Endometrium (tissue), 2 donors: ENCODE data around the gene MEX3A.

Experiments
- FAIRE-seq: peaks from 2 replicates; lab custom pipeline; 2012; peaks lifted over from hg19 to GRCh38; lab: Jason Lieb, UNC
- donor health status: control.
- donor health status: control.

Gene MEX3A

GRCh38 chr1:156102633-156103511 lies 20.6 kb upstream of the MEX3A start:
- FAIRE-seq, result no peak

- FAIRE-seq, result no peak
Measured at GRCh38 chr1:156101880-156102279, 19.6 kb upstream of the MEX3A start.

GRCh38 chr1:156100205-156100995 lies 18.1 kb upstream of the MEX3A start:
- no peak for FAIRE-seq

- FAIRE-seq, result no peak
Measured at GRCh38 chr1:156099282-156099681, 17.0 kb upstream of the MEX3A start.

GRCh38 chr1:156098784-156099183 lies 16.5 kb upstream of the MEX3A start:
- no peak for FAIRE-seq

- no peak for FAIRE-seq
Measured at GRCh38 chr1:156097499-156098178, 15.4 kb upstream of the MEX3A start.

- no peak for FAIRE-seq
Measured at GRCh38 chr1:156096640-156097391, 14.6 kb upstream of the MEX3A start.

GRCh38 chr1:156095906-156096508 lies 13.7 kb upstream of the MEX3A start:
- FAIRE-seq, result no peak

- FAIRE-seq, result no peak
Measured at GRCh38 chr1:156091610-156092009, 9.3 kb upstream of the MEX3A start.

GRCh38 chr1:156090840-156091188 lies 8.5 kb upstream of the MEX3A start:
- no peak for FAIRE-seq

GRCh38 chr1:156090138-156090839 lies 8.0 kb upstream of the MEX3A start:
- FAIRE-seq, result no peak

- no peak for FAIRE-seq
Measured at GRCh38 chr1:156089704-156090103, 7.4 kb upstream of the MEX3A start.

GRCh38 chr1:156086256-156086662 lies 4.0 kb upstream of the MEX3A start:
- FAIRE-seq, result no peak

GRCh38 chr1:156083800-156084790 lies 1.8 kb upstream of the MEX3A start:
- FAIRE-seq, result no peak

- FAIRE-seq, result no peak
Measured at GRCh38 chr1:156081917-156082308, 352 bp downstream of the MEX3A start.

GRCh38 chr1:156081180-156081916 lies 917 bp downstream of the MEX3A start:
- FAIRE-seq, result no peak

- FAIRE-seq, result no peak
Measured at GRCh38 chr1:156080863-156081179, 1.4 kb downstream of the MEX3A start.

GRCh38 chr1:156080241-156080862 lies 1.9 kb downstream of the MEX3A start:
- FAIRE-seq, result no peak

- FAIRE-seq, result no peak
Measured at GRCh38 chr1:156079762-156080161, 2.5 kb downstream of the MEX3A start.
